ENCODE results near the gene DNAL4.

The DNAL4 gene

DNA sequence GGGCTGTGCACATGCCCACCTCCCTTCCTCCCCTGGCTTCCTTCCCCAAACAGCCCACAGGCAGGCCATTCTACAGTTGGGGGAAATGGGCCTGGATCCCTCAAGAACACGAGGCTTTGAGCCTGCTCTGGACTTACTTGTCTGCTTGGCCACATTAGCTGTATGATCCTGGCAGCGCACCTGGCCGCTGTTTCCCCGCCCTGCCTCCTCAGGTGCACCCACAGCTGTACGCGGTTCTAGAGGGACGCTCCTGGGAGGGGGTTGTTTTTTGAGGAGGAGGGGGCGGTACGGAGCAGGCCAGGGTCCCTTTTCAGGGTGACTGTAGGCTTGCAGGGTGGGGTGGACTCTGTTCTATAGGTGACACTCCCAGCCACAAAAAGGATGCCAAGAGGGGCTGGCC, 26.6 kb downstream of the DNAL4 start:
- H3K27me3 ChIP-seq (ENCODE audit: low read depth, low read length), result 0 out of 2 replicates have a peak, but pooled peaks cover 5% of the 10 kb centered on the region
- no peak overlapping the region for H3K27ac ChIP-seq (ENCODE audit: low read length)
- no peaks in the 10 kb centered on the region for H4K20me1 ChIP-seq (ENCODE audit: insufficient read depth, low read length)
- no peak overlapping the region for H3K4me3 ChIP-seq (ENCODE audit: low read length)
- no peak overlapping the region for H3K4me2 ChIP-seq (ENCODE audit: low read length)
- H3K79me2 ChIP-seq (ENCODE audit: low read length), result no peaks in the 10 kb centered on the region
- no peaks in the 10 kb centered on the region for H3K9me3 ChIP-seq (ENCODE audit: insufficient read depth, low read length)
- H3K4me1 ChIP-seq (ENCODE audit: low read length), result no peaks in the 10 kb centered on the region
- no peak overlapping the region for H3K9ac ChIP-seq (ENCODE audit: low read length)
- no peak overlapping the region for H2AFZ ChIP-seq (ENCODE audit: low read depth, low read length)
- no peak for TF ChIP-seq EZH2phosphoT487 (IDR thresholded peaks at IDR 0.05; ENCODE audit: low read depth)
- TF ChIP-seq, protein P1, sequence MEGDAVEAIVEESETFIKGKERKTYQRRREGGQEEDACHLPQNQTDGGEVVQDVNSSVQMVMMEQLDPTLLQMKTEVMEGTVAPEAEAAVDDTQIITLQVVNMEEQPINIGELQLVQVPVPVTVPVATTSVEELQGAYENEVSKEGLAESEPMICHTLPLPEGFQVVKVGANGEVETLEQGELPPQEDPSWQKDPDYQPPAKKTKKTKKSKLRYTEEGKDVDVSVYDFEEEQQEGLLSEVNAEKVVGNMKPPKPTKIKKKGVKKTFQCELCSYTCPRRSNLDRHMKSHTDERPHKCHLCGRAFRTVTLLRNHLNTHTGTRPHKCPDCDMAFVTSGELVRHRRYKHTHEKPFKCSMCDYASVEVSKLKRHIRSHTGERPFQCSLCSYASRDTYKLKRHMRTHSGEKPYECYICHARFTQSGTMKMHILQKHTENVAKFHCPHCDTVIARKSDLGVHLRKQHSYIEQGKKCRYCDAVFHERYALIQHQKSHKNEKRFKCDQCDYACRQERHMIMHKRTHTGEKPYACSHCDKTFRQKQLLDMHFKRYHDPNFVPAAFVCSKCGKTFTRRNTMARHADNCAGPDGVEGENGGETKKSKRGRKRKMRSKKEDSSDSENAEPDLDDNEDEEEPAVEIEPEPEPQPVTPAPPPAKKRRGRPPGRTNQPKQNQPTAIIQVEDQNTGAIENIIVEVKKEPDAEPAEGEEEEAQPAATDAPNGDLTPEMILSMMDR (IDR thresholded peaks at IDR 0.05; ENCODE audit: low read depth, low read length), result no peak
- no peaks in the 10 kb centered on the region for H3K36me3 ChIP-seq (replicated peaks; ENCODE audit: low read depth, low read length)

DNA sequence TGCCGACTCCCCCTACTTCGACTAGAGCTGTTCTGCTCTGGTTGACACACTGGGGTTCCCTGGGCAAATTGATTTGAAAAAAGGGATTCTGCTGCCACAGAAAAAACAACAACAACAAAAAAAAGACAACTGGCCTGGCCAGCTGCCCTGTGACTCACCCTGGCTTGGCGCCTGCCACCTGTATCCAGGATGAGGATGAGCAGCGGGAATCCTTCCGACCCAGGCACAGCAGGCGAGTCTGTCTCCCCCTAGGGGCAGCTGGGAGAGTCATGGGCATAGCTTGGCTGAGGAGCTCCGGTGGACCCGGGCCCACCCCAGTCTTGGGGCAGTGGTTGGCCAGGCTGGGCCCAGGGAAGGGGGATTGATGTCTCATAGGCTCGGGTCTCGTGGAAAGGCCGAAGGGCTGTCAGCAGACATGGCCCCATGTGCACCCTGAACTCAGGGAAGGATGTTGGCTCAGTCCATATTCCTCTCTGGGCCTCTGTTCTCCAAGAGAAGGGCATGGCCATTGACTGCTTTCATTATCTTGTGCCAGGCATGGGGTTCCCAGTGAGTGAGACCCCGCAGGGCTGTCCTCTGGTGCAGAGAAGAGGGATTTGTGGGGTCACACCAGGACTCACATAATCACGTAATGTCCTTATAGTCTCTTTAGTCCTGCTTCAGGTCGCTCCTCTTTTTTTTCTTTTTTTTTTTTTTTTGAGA, 27.7 kb downstream of the DNAL4 start:
- H4K20me1 ChIP-seq (ENCODE audit: insufficient read depth, low read length), result no peaks in the 10 kb centered on the region
- no peaks in the 10 kb centered on the region for H3K79me2 ChIP-seq (ENCODE audit: low read length)
- no peaks in the 10 kb centered on the region for H3K4me1 ChIP-seq (ENCODE audit: low read length)
- H2AFZ ChIP-seq (ENCODE audit: low read depth, low read length), result no peak overlapping the region
- no peak for TF ChIP-seq EZH2phosphoT487 (IDR thresholded peaks at IDR 0.05; ENCODE audit: low read depth)
- TF ChIP-seq, protein P1 (IDR thresholded peaks at IDR 0.05; ENCODE audit: low read depth, low read length), result peak; percentile 78
- H3K36me3 ChIP-seq (replicated peaks; ENCODE audit: low read depth, low read length), result no peaks in the 10 kb centered on the region
- H3K9me3 ChIP-seq (ENCODE audit: insufficient read depth, low read length), result no peaks in the 10 kb centered on the region
- no peak overlapping the region for H3K4me2 ChIP-seq (ENCODE audit: low read length)
- H3K4me3 ChIP-seq (ENCODE audit: low read length), result no peak overlapping the region
- no peak overlapping the region for H3K27ac ChIP-seq (ENCODE audit: low read length)
- no peak overlapping the region for H3K9ac ChIP-seq (ENCODE audit: low read length)
- 0 out of 2 replicates have a peak, but pooled peaks cover 5% of the 10 kb centered on the region for H3K27me3 ChIP-seq (ENCODE audit: low read depth, low read length)

DNA sequence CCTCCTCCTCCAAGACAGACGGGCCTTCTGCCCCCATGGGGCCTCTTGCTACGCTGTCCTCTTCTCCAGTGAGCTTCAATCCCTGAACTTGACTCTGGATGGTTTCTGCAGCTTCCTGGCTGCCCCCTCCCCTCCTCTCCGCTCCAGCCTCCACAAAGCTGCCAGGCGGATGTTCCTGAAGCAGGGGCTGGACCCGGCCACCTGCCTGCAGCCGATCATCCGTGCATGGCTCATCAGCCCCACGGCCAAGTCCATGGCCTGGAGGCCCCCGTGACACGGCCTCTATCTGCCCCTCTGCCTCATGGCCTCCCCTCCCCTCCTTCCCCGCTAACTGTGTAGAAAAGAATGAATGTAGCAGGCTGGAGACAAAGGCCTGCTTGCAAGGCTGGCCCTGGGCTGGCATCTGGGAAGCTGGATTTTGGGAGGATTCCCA, 31.4 kb downstream of the DNAL4 start:
- no peak overlapping the region for H2AFZ ChIP-seq (ENCODE audit: low read depth, low read length)
- H3K79me2 ChIP-seq (ENCODE audit: low read length), result no peaks in the 10 kb centered on the region
- no peak overlapping the region for H3K4me3 ChIP-seq (ENCODE audit: low read length)
- no peaks in the 10 kb centered on the region for H3K9me3 ChIP-seq (ENCODE audit: insufficient read depth, low read length)
- no peaks in the 10 kb centered on the region for H4K20me1 ChIP-seq (ENCODE audit: insufficient read depth, low read length)
- H3K9ac ChIP-seq (ENCODE audit: low read length), result no peak overlapping the region
- no peaks in the 10 kb centered on the region for H3K36me3 ChIP-seq (replicated peaks; ENCODE audit: low read depth, low read length)
- H3K27me3 ChIP-seq (ENCODE audit: low read depth, low read length), result 0 out of 2 replicates have a peak, but pooled peaks cover under 1% of the 10 kb centered on the region
- no peak for TF ChIP-seq EZH2phosphoT487 (IDR thresholded peaks at IDR 0.05; ENCODE audit: low read depth)
- TF ChIP-seq, protein P1 (IDR thresholded peaks at IDR 0.05; ENCODE audit: low read depth, low read length), result no peak
- no peak overlapping the region for H3K27ac ChIP-seq (ENCODE audit: low read length)
- H3K4me2 ChIP-seq (ENCODE audit: low read length), result no peak overlapping the region
- H3K4me1 ChIP-seq (ENCODE audit: low read length), result no peaks in the 10 kb centered on the region

DNA sequence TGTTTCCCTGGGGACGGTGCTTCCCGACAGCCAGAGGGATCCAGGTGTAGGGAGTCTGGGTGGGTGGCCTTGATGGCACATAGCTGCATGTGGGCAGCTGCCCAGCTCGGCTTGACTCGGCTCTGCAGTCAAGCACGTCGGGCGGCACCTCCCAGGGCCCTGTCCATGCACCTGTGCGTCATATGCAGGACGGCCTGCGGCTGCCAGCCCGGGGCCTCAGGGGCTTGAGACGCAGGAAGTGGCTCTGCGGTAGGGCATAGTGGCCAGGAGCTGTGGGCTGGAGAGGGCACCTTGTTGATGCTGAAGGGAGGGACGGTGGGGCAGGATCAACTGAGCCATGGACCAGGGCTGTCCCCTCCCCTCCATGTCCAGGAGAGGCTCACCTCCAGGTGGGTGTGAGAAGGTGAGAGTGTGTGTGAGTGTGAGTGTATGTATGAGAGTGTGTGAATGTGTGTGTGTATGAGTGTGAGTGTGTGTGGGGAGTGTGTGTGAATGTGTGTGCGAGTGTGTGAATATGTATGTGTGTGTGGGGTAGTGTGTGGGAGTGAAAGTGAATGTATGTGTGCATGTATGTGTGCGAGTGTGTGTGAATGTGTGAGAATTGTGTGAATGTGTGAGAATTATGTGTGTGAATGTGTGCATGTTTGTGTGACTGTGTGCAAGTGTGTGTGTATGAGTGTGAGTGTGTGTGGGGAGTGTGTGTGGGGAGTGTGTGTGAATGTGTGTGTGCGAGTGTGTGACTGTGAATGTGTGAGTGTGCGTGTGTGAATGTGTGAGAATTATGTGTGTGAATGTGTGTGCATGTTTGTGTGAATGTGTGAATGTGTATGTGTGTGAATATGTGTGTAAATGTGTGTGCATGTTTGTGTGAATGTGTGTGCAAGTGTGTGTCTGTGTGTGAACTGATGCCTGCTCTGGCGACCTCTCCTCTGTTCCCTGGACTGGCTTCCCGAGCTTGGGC, 32.5 kb downstream of the DNAL4 start:
- Histone ChIP-seq H3K4me3 (ENCODE audit: low read length) (no peak overlapping the region), H3K27me3 (ENCODE audit: low read depth, low read length) (no peaks in the 10 kb centered on the region), H3K9ac (ENCODE audit: low read length) (no peak overlapping the region), H3K9me3 (ENCODE audit: insufficient read depth, low read length) (no peaks in the 10 kb centered on the region), H3K27ac (ENCODE audit: low read length) (no peak overlapping the region), H3K79me2 (ENCODE audit: low read length) (no peaks in the 10 kb centered on the region), H4K20me1 (ENCODE audit: insufficient read depth, low read length) (no peaks in the 10 kb centered on the region), H3K36me3 (replicated peaks; ENCODE audit: low read depth, low read length) (no peaks in the 10 kb centered on the region), H3K4me1 (ENCODE audit: low read length) (peaks cover 9% of the 10 kb centered on the region), H2AFZ (ENCODE audit: low read depth, low read length) (no peak overlapping the region), H3K4me2 (ENCODE audit: low read length) (no peak overlapping the region)
- TF ChIP-seq, protein P1 (IDR thresholded peaks at IDR 0.05; ENCODE audit: low read depth, low read length), result no peak
- no peak for TF ChIP-seq EZH2phosphoT487 (IDR thresholded peaks at IDR 0.05; ENCODE audit: low read depth)

Measured in OCI-LY3 (cell line).